WTC11 (cell line): Measurements from ENCODE around the gene TNNI3K.

Experiments
- ATF2 ChIP-seq: sonication (generic); formaldehyde crosslinking; IDR thresholded peaks from 2 replicates; pipeline ENCODE4 v1.8.1; 2022; ENCODE audit warnings: low read depth, missing genetic modification reagents, borderline replicate concordance
- CBFB ChIP-seq: sonication (generic); formaldehyde crosslinking; IDR thresholded peaks from 2 replicates; pipeline ENCODE4 v1.8.1; 2022; ENCODE audit warnings: mild to moderate bottlenecking, low read depth, missing genetic modification reagents
- CREB1 ChIP-seq: sonication (generic); formaldehyde crosslinking; IDR thresholded peaks from 2 replicates; pipeline ENCODE4 v1.8.0; 2023; ENCODE audit warnings: mild to moderate bottlenecking, missing genetic modification reagents
- CTCF ChIP-seq: fragments of 200-600 bp; IDR thresholded peaks from 2 replicates; pipeline ENCODE4 v1.8.0; 2022; ENCODE audit warnings: antibody characterized with exemption
- NFYB ChIP-seq: sonication (generic); formaldehyde crosslinking; conservative IDR thresholded peaks from 2 replicates; pipeline ENCODE4 v1.8.0; 2022; ENCODE audit warnings: low read depth, missing genetic modification reagents
- RORB ChIP-seq: fragments of 250-450 bp; sonication (Bioruptor Pico); IDR thresholded peaks from 2 replicates; pipeline ENCODE4 v1.9.0; 2021; ENCODE audit warnings: mild to moderate bottlenecking

- no peak for TF ChIP-seq CTCF
- no peak for TF ChIP-seq CREB1
- TF ChIP-seq NFYB (CRISPR knock-in tag), result no peak
- no peak for TF ChIP-seq ATF2 (CRISPR knock-in tag)
- TF ChIP-seq RORB (CRISPR knock-in tag), result no peak
- TF ChIP-seq CBFB (CRISPR knock-in tag), result no peak
Measured at GRCh38 chr1:74247881-74248528, 12.8 kb downstream of the TNNI3K start.
